CD4-positive, alpha-beta T cell (primary cell): Measurements from ENCODE around the gene ALPK1. TPM values are rescaled to one million over a fixed set of nuclear protein-coding genes. Genes with fewer than 3 reads are reported as not detected.
A peak's percentile ranks its signal among the peaks of the same experiment; 100 is the strongest.

ENCODE experiments used
- ATAC-seq: fragments of 200-7000 bp; cut with Tn5 transposase; one replicate; pipeline ENCODE4 v1.10.0; 2022; ENCODE audit warnings: mild to moderate bottlenecking; ENCODE audit not compliant: poor library complexity
- CTCF ChIA-PET: fragments of 350-600 bp; sonication (Branson Sonifier 250); formaldehyde crosslinking; loops from one replicate; lab custom pipeline; 2021; ENCODE audit warnings: antibody characterized with exemption, inconsistent platforms; lab: Charles Lee
- POLR2A ChIA-PET: fragments of 350-600 bp; sonication (Branson Sonifier 250); formaldehyde crosslinking; loops from one replicate; lab custom pipeline; 2021; ENCODE audit warnings: antibody characterized with exemption, inconsistent platforms; lab: Charles Lee
- DNase-seq, 14 experiments: peaks; one replicate each; pipeline ENCODE4 v3.0.0-alpha.2; 2013 to 2020; ENCODE audit warnings: mixed read lengths in 2 of 14
- H3K27ac ChIP-seq, 2 donors: one replicate each; pipeline versions ENCODE4 v1.5.1 to v1.7.0; 2013; ENCODE audit warnings: low read length in 2 of 2, low read depth in 1 of 2, mild to moderate bottlenecking in 1 of 2
- H3K27me3 ChIP-seq, 2 experiments: 1 replicate in 1 of 2; 2 replicates in 1 of 2; pipeline versions ENCODE4 v1.6.1 to v1.7.0; 2013; ENCODE audit warnings: low read length in 2 of 2, control low read depth in 1 of 2, mild to moderate bottlenecking in 1 of 2, moderate library complexity in 1 of 2; ENCODE audit not compliant: insufficient read depth in 2 of 2, control insufficient read depth in 1 of 2
- H3K36me3 ChIP-seq: one replicate; pipeline ENCODE4 v1.6.1; 2013; ENCODE audit warnings: low read length, control low read depth; ENCODE audit not compliant: insufficient read depth
- H3K4me1 ChIP-seq: one replicate; pipeline ENCODE4 v1.6.1; 2013; ENCODE audit warnings: low read length, control low read depth; ENCODE audit not compliant: insufficient read depth
- H3K4me3 ChIP-seq: one replicate; pipeline ENCODE4 v1.5.1; 2013; ENCODE audit warnings: mild to moderate bottlenecking, low read length, moderate library complexity
- H3K9me3 ChIP-seq, 2 experiments: 1 replicate in 1 of 2; 2 replicates in 1 of 2; pipeline versions ENCODE4 v1.6.1 to v1.7.0; 2013; ENCODE audit warnings: low read length in 2 of 2, mild to moderate bottlenecking in 2 of 2, control low read depth in 1 of 2, moderate library complexity in 1 of 2; ENCODE audit not compliant: control insufficient read depth in 1 of 2, insufficient read depth in 1 of 2
- H3K27ac Mint-ChIP-seq: one replicate; pipeline ENCODE4 v1.8.0; 2020; ENCODE audit warnings: mixed read lengths
- H3K27me3 Mint-ChIP-seq: one replicate; pipeline ENCODE4 v1.8.0; 2021; ENCODE audit warnings: mixed read lengths
- H3K36me3 Mint-ChIP-seq: one replicate; pipeline ENCODE4 v1.8.0; 2021; ENCODE audit warnings: low read depth, mixed read lengths
- H3K4me1 Mint-ChIP-seq: one replicate; pipeline ENCODE4 v1.8.0; 2021; ENCODE audit warnings: low read depth, mixed read lengths
- H3K4me3 Mint-ChIP-seq: one replicate; pipeline ENCODE4 v1.8.0; 2020; ENCODE audit warnings: mild to moderate bottlenecking, mixed read lengths
- H3K9me3 Mint-ChIP-seq: one replicate; pipeline ENCODE4 v1.8.0; 2020; ENCODE audit warnings: mixed read lengths
- intact Hi-C, 2 experiments: fragments of 100-400 bp; cut with DNase I in 1 of 2; cut with micrococcal nuclease in 1 of 2; formaldehyde crosslinking; loops; one replicate each; pipeline versions ENCODE4 v1.15.1 to v1.9.0; 2023 to 2025; cut with DNase I, micrococcal nuclease
- total RNA-seq, 174 experiments: library from RNA in 2 of 174; stranded (reverse) in 2 of 174; gene quantifications; one replicate each; pipeline ENCODE4 v1.2.3 and lab custom pipeline; 2021 to 2026
- TF ChIP-seq, protein P1 (sequence below): fragments of 200-600 bp; IDR thresholded peaks from one replicate; pipeline ENCODE4 v1.8.0; 2022; ENCODE audit warnings: antibody characterized with exemption, mild to moderate bottlenecking

ALPK1 gene
- total RNA-seq, 2 experiments from 2014 or later = 8.2 to 9.5 TPM

DNA sequence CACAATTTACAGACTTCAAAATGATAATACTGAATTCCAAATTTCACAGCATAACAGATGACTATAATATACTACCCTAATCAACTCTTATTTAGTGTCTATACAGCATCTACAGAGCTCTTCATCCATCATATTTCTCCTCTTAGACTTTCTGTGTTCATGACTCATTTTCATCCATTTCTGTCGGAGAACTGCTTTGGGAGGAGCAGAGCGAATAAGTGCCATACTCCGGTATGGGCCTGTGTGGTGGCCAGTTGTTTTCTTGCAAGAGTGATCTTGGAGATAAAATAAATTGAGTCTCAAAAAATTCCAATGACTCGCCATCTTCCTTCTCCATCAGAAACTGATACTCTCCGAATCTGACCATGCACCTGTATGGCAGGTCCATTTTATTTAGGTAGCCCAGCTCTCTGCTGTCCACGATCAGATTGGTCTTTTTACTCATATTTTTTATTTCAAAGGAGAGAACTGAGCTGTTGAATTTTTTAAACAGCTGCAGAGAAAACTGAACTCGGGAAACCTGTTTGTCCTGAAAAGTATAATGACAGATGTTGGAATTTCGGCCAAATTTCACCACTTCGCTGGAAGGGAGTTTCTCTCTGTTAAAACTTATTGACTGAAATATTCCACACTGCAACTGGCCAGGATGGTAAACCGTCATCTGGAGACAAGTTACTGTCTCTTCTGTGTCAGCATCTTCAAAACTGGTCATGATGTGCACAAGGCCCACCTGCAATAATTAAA lies 19.3 kb upstream of the ALPK1 start:
- peaks cover 15% of the 10 kb centered on the region for H3K4me1 ChIP-seq
- Mint-ChIP-seq H3K36me3 (peaks cover 43% of the 10 kb centered on the region), H3K9me3 (peaks cover 2% of the 10 kb centered on the region), H3K27me3 (no peaks in the 10 kb centered on the region), H3K4me1 (peaks cover 64% of the 10 kb centered on the region), H3K4me3 (no peak overlapping the region), H3K27ac (peak overlapping the region; percentile 87)
- ATAC-seq (no peak), DNase-seq (no peak)
- no peak overlapping the region for H3K4me3 ChIP-seq
- peaks cover 35% of the 10 kb centered on the region for H3K36me3 ChIP-seq
- H3K27ac ChIP-seq = no peak overlapping the region
- POLR2A ChIA-PET = interaction anchor here (0.6 to 1.1 kb wide), 3 partner anchors 8 to 138 kb away, joined by 3 to 4 read pairs (median 3); partner anchors contain the start of gene TIFA
- H3K27me3 ChIP-seq = no peaks in the 10 kb centered on the region
- CTCF ChIA-PET = no interaction called here
- no peaks in the 10 kb centered on the region for H3K9me3 ChIP-seq
- TF ChIP-seq, protein P1, sequence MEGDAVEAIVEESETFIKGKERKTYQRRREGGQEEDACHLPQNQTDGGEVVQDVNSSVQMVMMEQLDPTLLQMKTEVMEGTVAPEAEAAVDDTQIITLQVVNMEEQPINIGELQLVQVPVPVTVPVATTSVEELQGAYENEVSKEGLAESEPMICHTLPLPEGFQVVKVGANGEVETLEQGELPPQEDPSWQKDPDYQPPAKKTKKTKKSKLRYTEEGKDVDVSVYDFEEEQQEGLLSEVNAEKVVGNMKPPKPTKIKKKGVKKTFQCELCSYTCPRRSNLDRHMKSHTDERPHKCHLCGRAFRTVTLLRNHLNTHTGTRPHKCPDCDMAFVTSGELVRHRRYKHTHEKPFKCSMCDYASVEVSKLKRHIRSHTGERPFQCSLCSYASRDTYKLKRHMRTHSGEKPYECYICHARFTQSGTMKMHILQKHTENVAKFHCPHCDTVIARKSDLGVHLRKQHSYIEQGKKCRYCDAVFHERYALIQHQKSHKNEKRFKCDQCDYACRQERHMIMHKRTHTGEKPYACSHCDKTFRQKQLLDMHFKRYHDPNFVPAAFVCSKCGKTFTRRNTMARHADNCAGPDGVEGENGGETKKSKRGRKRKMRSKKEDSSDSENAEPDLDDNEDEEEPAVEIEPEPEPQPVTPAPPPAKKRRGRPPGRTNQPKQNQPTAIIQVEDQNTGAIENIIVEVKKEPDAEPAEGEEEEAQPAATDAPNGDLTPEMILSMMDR = no peak
- intact Hi-C loops = no loop called here

DNA sequence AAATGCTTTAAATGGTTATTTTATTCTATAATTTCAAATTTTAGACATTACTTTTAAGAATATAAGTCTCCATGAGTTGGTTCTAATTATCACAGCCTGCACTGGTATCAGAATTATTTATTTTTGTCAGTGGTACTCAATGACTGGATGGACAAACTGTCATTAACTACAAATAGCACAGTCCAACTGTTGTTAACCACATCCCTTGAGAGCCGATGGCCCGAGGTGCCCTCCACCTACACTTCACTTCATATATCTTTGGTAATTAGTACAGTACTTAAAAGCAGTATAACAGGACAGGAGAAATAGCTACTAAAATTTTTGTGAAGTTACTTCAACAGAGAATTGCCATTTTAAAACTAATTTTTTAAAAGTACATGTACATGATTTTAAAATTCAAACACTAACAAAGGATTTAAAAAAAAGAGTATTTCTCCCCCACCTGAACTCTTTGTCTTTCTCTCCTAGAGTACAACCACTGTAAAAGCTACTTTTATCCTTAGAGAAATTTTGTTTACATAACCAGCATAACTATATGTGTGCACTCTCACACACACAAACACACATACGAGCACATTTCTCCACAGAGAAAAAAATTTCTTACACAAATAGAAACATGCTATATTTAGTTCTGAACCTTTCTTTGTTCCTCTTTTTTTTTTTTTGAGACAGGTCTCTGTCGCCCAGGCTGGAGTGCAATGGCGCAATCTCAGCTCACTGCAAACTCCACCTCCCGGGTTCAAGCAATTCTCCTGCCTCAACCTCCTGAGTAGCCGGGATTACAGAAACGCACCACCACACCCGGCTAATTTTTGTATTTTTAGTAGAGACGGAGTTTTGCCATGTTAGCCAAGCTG lies 17.9 kb upstream of the ALPK1 start:
- Mint-ChIP-seq H3K27me3 (no peaks in the 10 kb centered on the region), H3K27ac (peak overlapping the region; percentile 87), H3K4me1 (peaks cover 71% of the 10 kb centered on the region), H3K9me3 (peaks cover 2% of the 10 kb centered on the region), H3K36me3 (peaks cover 40% of the 10 kb centered on the region), H3K4me3 (peak overlapping the region; percentile 58)
- intact Hi-C loops = no loop called here
- Histone ChIP-seq H3K27ac (peak overlapping the region in 1 of 2 donors; percentile 0), H3K9me3 (no peaks in the 10 kb centered on the region), H3K27me3 (no peaks in the 10 kb centered on the region), H3K36me3 (peaks cover 35% of the 10 kb centered on the region), H3K4me1 (peaks cover 23% of the 10 kb centered on the region), H3K4me3 (no peak overlapping the region)
- DNase-seq = no peak
- ChIA-PET POLR2A (interaction anchor here (2.3 kb wide), 1 partner anchor 9 kb away, joined by 5 read pairs; no protein-coding TSS in a partner anchor), CTCF (interaction anchor here (0.7 to 1.7 kb wide), 2 partner anchors 10 to 22 kb away, joined by 3 read pairs; no protein-coding TSS in a partner anchor)
- TF ChIP-seq, protein P1 = no peak
- ATAC-seq = no peak

DNA sequence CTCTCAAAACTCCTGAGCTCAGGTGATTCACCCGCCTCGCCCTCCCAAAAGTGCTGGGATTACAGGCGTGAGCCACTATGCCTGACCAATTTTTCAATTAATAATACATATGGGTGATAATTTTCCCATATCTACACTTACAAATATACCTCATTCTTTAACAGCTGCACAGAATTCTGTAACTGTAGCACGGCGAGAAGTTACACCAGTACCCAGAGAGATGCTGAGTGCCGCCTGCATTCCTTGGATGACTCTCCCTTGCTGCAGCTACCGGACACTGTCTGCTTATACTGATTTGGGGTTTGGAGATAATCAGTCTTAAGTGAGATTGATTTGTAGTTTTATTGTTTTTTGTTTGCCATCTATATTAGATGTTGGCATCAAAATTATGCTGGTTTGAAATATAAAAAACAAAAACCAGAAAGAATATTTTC lies 17.3 kb upstream of the ALPK1 start:
- Mint-ChIP-seq H3K4me3 (no peak overlapping the region), H3K9me3 (peaks cover 2% of the 10 kb centered on the region), H3K4me1 (peaks cover 76% of the 10 kb centered on the region), H3K36me3 (peaks cover 45% of the 10 kb centered on the region), H3K27ac (peak overlapping the region; percentile 87), H3K27me3 (no peaks in the 10 kb centered on the region)
- Histone ChIP-seq H3K27me3 (no peaks in the 10 kb centered on the region), H3K27ac (no peak overlapping the region), H3K9me3 (no peaks in the 10 kb centered on the region), H3K36me3 (peaks cover 35% of the 10 kb centered on the region), H3K4me1 (peaks cover 23% of the 10 kb centered on the region), H3K4me3 (no peak overlapping the region)
- CTCF ChIA-PET = interaction anchor here (0.6 to 1.7 kb wide), 3 partner anchors 9 to 681 kb away, joined by 3 to 4 read pairs (median 3); no protein-coding TSS in a partner anchor
- POLR2A ChIA-PET = interaction anchor here (0.6 to 2.3 kb wide), 2 partner anchors 8 to 247 kb away, joined by 3 to 5 read pairs; no protein-coding TSS in a partner anchor
- intact Hi-C loops = loop anchor here in 1 of 2 experiments (5.0 to 10.0 kb wide), 4 partner anchors 43 to 1485 kb away; partner anchors contain the start of genes CAMK2D, LARP7 and ZGRF1
- ATAC-seq = no peak
- TF ChIP-seq, protein P1 = no peak
- DNase-seq = no peak
